PC-3 (cell line): Measurements from ENCODE around the gene GRHL3. TPM values are rescaled to one million over a fixed set of nuclear protein-coding genes. Genes with fewer than 3 reads are reported as not detected.

Experiments used
- ATAC-seq: fragments of 200-7000 bp; cut with Tn5 transposase; 2 replicates; pipeline ENCODE4 v1.9.1; 2020; ENCODE audit warnings: mild to moderate bottlenecking, moderate library complexity
- BruUV-seq: library from RNA; stranded (reverse); fragments of 400-500 nt; replicated peaks from 2 replicates; lab custom pipeline; 2021; lab: Mats Ljungman, UMichigan
- CTCF ChIA-PET: fragments of 300-600 bp; sonication (Branson Sonifier 250); formaldehyde crosslinking; loops from one replicate; lab custom pipeline; 2022; ENCODE audit warnings: antibody characterized with exemption; lab: Charles Lee
- POLR2A ChIA-PET: fragments of 300-600 bp; sonication (Branson Sonifier 250); formaldehyde crosslinking; loops from one replicate; lab custom pipeline; 2022; ENCODE audit warnings: antibody characterized with exemption; ENCODE audit not compliant: unreplicated experiment; lab: Charles Lee
- DNase-seq: peaks from one replicate; pipeline ENCODE4 v3.0.0-alpha.2; 2015
- H2AFZ ChIP-seq: fragments of 300-600 bp; sonication (generic); 2 replicates; pipeline ENCODE4 v1.6.0; 2016; ENCODE audit warnings: antibody characterized with exemption, low read length
- H3F3A ChIP-seq: fragments of 300-600 bp; sonication (generic); one replicate; pipeline ENCODE4 v1.6.0; 2017; ENCODE audit warnings: antibody characterized with exemption, low read length, control low read depth, mild to moderate bottlenecking; ENCODE audit not compliant: unreplicated experiment
- H3K27ac ChIP-seq: fragments of 300-600 bp; sonication (generic); 2 replicates; pipeline ENCODE4 v1.5.1; 2016; ENCODE audit warnings: mild to moderate bottlenecking, low read length
- H3K27me3 ChIP-seq: fragments of 300-600 bp; sonication (generic); 2 replicates; pipeline ENCODE4 v1.6.1; 2016; ENCODE audit warnings: low read length, mixed read lengths
- H3K36me3 ChIP-seq: fragments of 300-600 bp; sonication (generic); 2 replicates; pipeline ENCODE4 v1.6.1; 2016; ENCODE audit warnings: low read depth, mixed run types, low read length, mixed read lengths
- H3K4me1 ChIP-seq: fragments of 300-600 bp; sonication (generic); 2 replicates; pipeline ENCODE4 v1.5.1; 2016; ENCODE audit warnings: low read length; ENCODE audit not compliant: insufficient read depth
- H3K4me2 ChIP-seq: fragments of 300-600 bp; sonication (generic); 2 replicates; pipeline ENCODE4 v1.6.0; 2016; ENCODE audit warnings: low read length
- H3K4me3 ChIP-seq: fragments of 300-600 bp; sonication (generic); 2 replicates; pipeline ENCODE4 v1.5.1; 2016; ENCODE audit warnings: mild to moderate bottlenecking, low read length, mixed read lengths
- H3K79me2 ChIP-seq: fragments of 300-600 bp; sonication (generic); 2 replicates; pipeline ENCODE4 v1.6.1; 2017; ENCODE audit warnings: low read length, mixed read lengths
- H3K9ac ChIP-seq: fragments of 300-600 bp; sonication (generic); 2 replicates; pipeline ENCODE4 v1.6.0; 2016; ENCODE audit warnings: mild to moderate bottlenecking, low read length
- H3K9me2 ChIP-seq: fragments of 300-600 bp; sonication (generic); replicated peaks from 2 replicates; pipeline ENCODE4 v1.6.1; 2016; ENCODE audit warnings: mixed run types, low read length, mixed read lengths
- H3K9me3 ChIP-seq: fragments of 300-600 bp; sonication (generic); 2 replicates; pipeline ENCODE4 v1.6.1; 2016; ENCODE audit warnings: low read length, mixed read lengths
- H4K20me1 ChIP-seq: fragments of 300-600 bp; sonication (generic); 2 replicates; pipeline ENCODE4 v1.6.1; 2016; ENCODE audit warnings: low read length, mixed read lengths
- CTCF ChIP-seq: fragments of 300-600 bp; sonication (generic); conservative IDR thresholded peaks from 2 replicates; pipeline ENCODE4 v1.5.1; 2017; ENCODE audit warnings: antibody characterized with exemption, low read depth, mild to moderate bottlenecking, low read length
- EZH2 ChIP-seq: fragments of 300-600 bp; sonication (generic); IDR thresholded peaks from one replicate; pipeline ENCODE4 v1.6.1; 2017; ENCODE audit warnings: antibody characterized with exemption, mild to moderate bottlenecking, low read length; ENCODE audit not compliant: unreplicated experiment
- EZH2phosphoT487 ChIP-seq: fragments of 300-600 bp; sonication (generic); IDR thresholded peaks from 2 replicates; pipeline ENCODE4 v1.6.1; 2018; ENCODE audit warnings: mild to moderate bottlenecking, antibody characterized with exemption, low read length, borderline replicate concordance
- intact Hi-C: fragments of 100-400 bp; cut with micrococcal nuclease; formaldehyde crosslinking; loops from 2 replicates; pipeline ENCODE4 v1.9.0; 2023
- total RNA-seq: library from RNA; depleted of rRNA; stranded (reverse); fragments of >200 nt; gene quantifications from 2 replicates; pipeline ENCODE4 v1.2.3, GENCODE V29; 2014

The GRHL3 gene
- total RNA-seq, 1 experiment from 2014 or later, result 3.5 TPM

- Histone ChIP-seq H3K9me3 (no peaks in the 10 kb centered on the region), H3K27ac (no peak overlapping the region), H3K79me2 (no peaks in the 10 kb centered on the region), H3K4me1 (peaks cover 3% of the 10 kb centered on the region), H2AFZ (no peak overlapping the region), H3K4me2 (no peak overlapping the region), H4K20me1 (no peaks in the 10 kb centered on the region), H3K9ac (no peak overlapping the region), H3K36me3 (no peaks in the 10 kb centered on the region), H3K9me2 (no peaks in the 10 kb centered on the region), H3F3A (no peaks in the 10 kb centered on the region), H3K27me3 (no peaks in the 10 kb centered on the region), H3K4me3 (no peak overlapping the region)
- no TSS peak for BruUV-seq
- no peak for ATAC-seq
- TF ChIP-seq EZH2phosphoT487 (no peak), CTCF (no peak), EZH2 (no peak)
- POLR2A ChIA-PET, result no interaction called here
- no peak for DNase-seq
- CTCF ChIA-PET, result no interaction called here
- intact Hi-C loops, result no loop called here
Observed at GRCh38 chr1:24344090-24344742, 25.1 kb downstream of the GRHL3 start.

- Histone ChIP-seq H3K9ac (no peak overlapping the region), H3K27me3 (no peaks in the 10 kb centered on the region), H2AFZ (no peak overlapping the region), H3K79me2 (no peaks in the 10 kb centered on the region), H4K20me1 (no peaks in the 10 kb centered on the region), H3K4me3 (no peak overlapping the region), H3F3A (no peaks in the 10 kb centered on the region), H3K9me3 (no peaks in the 10 kb centered on the region), H3K36me3 (no peaks in the 10 kb centered on the region), H3K4me1 (peaks cover 14% of the 10 kb centered on the region), H3K9me2 (no peaks in the 10 kb centered on the region), H3K4me2 (no peak overlapping the region), H3K27ac (no peak overlapping the region)
- BruUV-seq, result no TSS peak
- DNase-seq (peak; percentile 23), ATAC-seq (peak; percentile 59)
- intact Hi-C loops, result no loop called here
- ChIA-PET POLR2A (no interaction called here), CTCF (interaction anchor here (0.6 kb wide), 1 partner anchor 146 kb away, joined by 4 read pairs; no protein-coding TSS in a partner anchor)
- no peak for TF ChIP-seq CTCF
- no peak for TF ChIP-seq EZH2phosphoT487
- no peak for TF ChIP-seq EZH2
Observed at GRCh38 chr1:24345334-24345733, 26.2 kb downstream of the GRHL3 start.

- intact Hi-C loops, result no loop called here
- ChIA-PET POLR2A (no interaction called here), CTCF (no interaction called here)
- ATAC-seq, result no peak
- H3K4me1 ChIP-seq, result peaks cover 27% of the 10 kb centered on the region
- no peaks in the 10 kb centered on the region for H3K9me3 ChIP-seq
- no peak overlapping the region for H3K4me2 ChIP-seq
- no peak overlapping the region for H3K9ac ChIP-seq
- no peak overlapping the region for H3K4me3 ChIP-seq
- TF ChIP-seq CTCF, result no peak
- no peak for TF ChIP-seq EZH2phosphoT487
- no peak for TF ChIP-seq EZH2
- no peak overlapping the region for H3K27ac ChIP-seq
- H2AFZ ChIP-seq, result no peak overlapping the region
- no peaks in the 10 kb centered on the region for H3K27me3 ChIP-seq
- BruUV-seq, result no TSS peak
- H3K36me3 ChIP-seq, result no peaks in the 10 kb centered on the region
- H3F3A ChIP-seq, result no peaks in the 10 kb centered on the region
- DNase-seq, result no peak
- no peaks in the 10 kb centered on the region for H3K9me2 ChIP-seq
- H4K20me1 ChIP-seq, result no peaks in the 10 kb centered on the region
- H3K79me2 ChIP-seq, result no peaks in the 10 kb centered on the region
Observed at GRCh38 chr1:24347159-24347934, 28.2 kb downstream of the GRHL3 start.
